ENCODE data around the gene TBCE. TPM values are rescaled to one million over a fixed set of nuclear protein-coding genes. Genes with fewer than 3 reads are reported as not detected.

The TBCE gene
- total and polyA plus RNA-seq, 9 of the 15 experiments (the other 6 are each of a cell fraction or from before 2014, with no cell fraction given) = 52.6 to 92.1 (median 82.1) TPM

GRCh38 chr1:235367000-235367908 is at the start of gene TBCE (continued):
- TF ChIP-seq ZFP91 (CRISPR knock-in tag; IDR thresholded peaks at IDR 0.05) = no peak
- TF ChIP-seq CGGBP1 (CRISPR knock-in tag; IDR thresholded peaks at IDR 0.05) = no peak
- no peak for TF ChIP-seq PTBP1 (IDR thresholded peaks at IDR 0.05; ENCODE audit: low read depth, low read length)
- TF ChIP-seq ARID2 (IDR thresholded peaks at IDR 0.05) = no peak
- no peak for TF ChIP-seq ZNF583 (CRISPR knock-in tag; IDR thresholded peaks at IDR 0.05)
- TF ChIP-seq ZNF707 (CRISPR knock-in tag; conservative IDR thresholded peaks at IDR 0.05) = no peak
- TF ChIP-seq KAT8 (IDR thresholded peaks at IDR 0.05; ENCODE audit: low read depth) = no peak
- TF ChIP-seq RNF219 (CRISPR knock-in tag; IDR thresholded peaks at IDR 0.05) = no peak
- peak; percentile 73; the same call in 1 of the 2 replicates for TF ChIP-seq HDAC2 (IDR thresholded peaks at IDR 0.05)
- peak; percentile 92 for TF ChIP-seq TAF1 (IDR thresholded peaks at IDR 0.05; ENCODE audit: control insufficient read depth, extremely low read depth, insufficient read depth, low read length, severe bottlenecking)
- TF ChIP-seq POLR3A (IDR thresholded peaks at IDR 0.05; ENCODE audit: borderline replicate concordance, extremely low read depth, insufficient read depth, insufficient read length) = no peak
- peak; percentile 86 to 90 for TF ChIP-seq FOXK2 (conservative IDR thresholded peaks at IDR 0.05 in 1 of 2, IDR thresholded peaks at IDR 0.05 in 1 of 2; ENCODE audit: low read depth in 2 of 2)
- peak; percentile 98 for TF ChIP-seq POLR2G (IDR thresholded peaks at IDR 0.05; ENCODE audit: low read depth, low read length)
- no peak for TF ChIP-seq HNRNPUL1 (IDR thresholded peaks at IDR 0.05; ENCODE audit: low read length)
- no peak for TF ChIP-seq ZNF197 (CRISPR knock-in tag; IDR thresholded peaks at IDR 0.05; ENCODE audit: low read depth)
- 0 out of 2 replicates have a peak, but pooled peaks have one; percentile 19 for TF ChIP-seq SNIP1 (IDR thresholded peaks at IDR 0.05; ENCODE audit: low read depth)
- TF ChIP-seq ZNF639 (CRISPR knock-in tag; conservative IDR thresholded peaks at IDR 0.05 in 1 of 2, IDR thresholded peaks at IDR 0.05 in 1 of 2) = no peak
- TF ChIP-seq CC2D1A (IDR thresholded peaks at IDR 0.05) = no peak; the same call in 1 of the 2 replicates
- no peak for TF ChIP-seq ZNF644 (tag; IDR thresholded peaks at IDR 0.05; ENCODE audit: low read depth)
- TF ChIP-seq TCF3 (CRISPR knock-in tag; IDR thresholded peaks at IDR 0.05) = peak; percentile 35; the same call in 1 of the 2 replicates
- TF ChIP-seq ZNF431 (CRISPR knock-in tag; IDR thresholded peaks at IDR 0.05) = peak; percentile 67; the same call in 1 of the 2 replicates
- peak; percentile 43; the same call in 1 of the 2 replicates for TF ChIP-seq HIVEP1 (CRISPR knock-in tag; IDR thresholded peaks at IDR 0.05)
